Peyer's patch (tissue), 4 donors: ENCODE results near the gene DNM3. TPM values are rescaled to one million over a fixed set of nuclear protein-coding genes. Genes with fewer than 3 reads are reported as not detected.

Source experiments
- DNase-seq, 3 donors: peaks; one replicate each; pipeline ENCODE4 v3.0.0-alpha.2; 2017 to 2019
- H3K27ac ChIP-seq, 4 donors: fragments of 200-600 bp; sonication (generic); one replicate each; pipeline ENCODE4 v1.5.1; 2016 to 2019
- H3K27me3 ChIP-seq, 2 donors: fragments of 200-600 bp; sonication (generic); one replicate each; pipeline ENCODE4 v1.5.1; 2019
- H3K36me3 ChIP-seq, 3 donors: fragments of 200-600 bp; sonication (generic); one replicate each; pipeline ENCODE4 v1.5.1; 2016 to 2019
- H3K4me1 ChIP-seq, 4 donors: fragments of 200-600 bp; sonication (generic); one replicate each; pipeline ENCODE4 v1.5.1; 2016 to 2019
- H3K4me3 ChIP-seq, 4 donors: fragments of 200-600 bp; sonication (generic); 1 replicate in 3 of 4; 2 replicates in 1 of 4; pipeline ENCODE4 v1.5.1; 2016 to 2019; ENCODE audit warnings: mild to moderate bottlenecking in 1 of 4
- H3K9me3 ChIP-seq, 4 donors: fragments of 200-600 bp; sonication (generic); one replicate each; pipeline ENCODE4 v1.5.1; 2016 to 2019; ENCODE audit warnings: mild to moderate bottlenecking in 1 of 4
- CTCF ChIP-seq, 6 experiments: fragments of 450-650 bp in 4 of 6; fragments of 200-600 bp in 2 of 6; sonication (generic) in 1 of 6; IDR thresholded peaks; one replicate each; pipeline ENCODE4 v1.5.1; 2017 to 2019; ENCODE audit warnings: antibody characterized with exemption in 6 of 6, mild to moderate bottlenecking in 3 of 6, moderate library complexity in 1 of 6
- POLR2A ChIP-seq, 2 donors: fragments of 450-650 bp; IDR thresholded peaks; one replicate each; pipeline ENCODE4 v1.5.1; 2017; ENCODE audit warnings: antibody characterized with exemption in 2 of 2, mild to moderate bottlenecking in 2 of 2, moderate library complexity in 2 of 2
- total RNA-seq, 4 donors: library from RNA; depleted of rRNA; stranded (reverse); fragments of >200 nt; gene quantifications; one replicate each; pipeline ENCODE4 v1.1.0, GENCODE V29; 2016

DNM3 gene
- total RNA-seq, 4 donors from 2014 or later: 1.4 to 11.6 (median 2.0) TPM

GRCh38 chr1:171817511-171818265 is 23.6 kb upstream of the DNM3 start:
- TF ChIP-seq POLR2A (IDR thresholded peaks at IDR 0.05): no peak
- no peak overlapping the region for H3K4me3 ChIP-seq
- no peaks in the 10 kb centered on the region for H3K9me3 ChIP-seq

GRCh38 chr1:171819946-171820345 is 21.4 kb upstream of the DNM3 start:
- Histone ChIP-seq H3K27me3 (no peaks in the 10 kb centered on the region), H3K27ac (no peak overlapping the region), H3K4me3 (no peak overlapping the region), H3K4me1 (peaks cover 0 to 5% (median 0%) of the 10 kb centered on the region in 4 donors), H3K36me3 (no peaks in the 10 kb centered on the region), H3K9me3 (no peaks in the 10 kb centered on the region)
- TF ChIP-seq CTCF (IDR thresholded peaks at IDR 0.05) (no peak), POLR2A (IDR thresholded peaks at IDR 0.05) (no peak)
- DNase-seq: no peak

More at GRCh38 chr1:171817511-171818265, 23.6 kb upstream of the DNM3 start:
- no peaks in the 10 kb centered on the region for H3K27me3 ChIP-seq
- H3K36me3 ChIP-seq: no peaks in the 10 kb centered on the region
- peaks cover 0 to 5% (median 0%) of the 10 kb centered on the region in 4 donors for H3K4me1 ChIP-seq
- no peak overlapping the region for H3K27ac ChIP-seq
- no peak for DNase-seq

- no peaks in the 10 kb centered on the region for H3K36me3 ChIP-seq
- H3K4me3 ChIP-seq: no peak overlapping the region
- DNase-seq: no peak
- TF ChIP-seq CTCF (IDR thresholded peaks at IDR 0.05) (no peak), POLR2A (IDR thresholded peaks at IDR 0.05) (no peak)
- H3K4me1 ChIP-seq: no peaks in the 10 kb centered on the region
- peaks cover 0 to 8% (median 4%) of the 10 kb centered on the region in 4 donors for H3K9me3 ChIP-seq
- no peaks in the 10 kb centered on the region for H3K27me3 ChIP-seq
- H3K27ac ChIP-seq: no peak overlapping the region
Measured at GRCh38 chr1:171826973-171827372, 14.3 kb upstream of the DNM3 start.

GRCh38 chr1:171828794-171829193 is 12.5 kb upstream of the DNM3 start:
- Histone ChIP-seq H3K27me3 (no peaks in the 10 kb centered on the region), H3K36me3 (no peaks in the 10 kb centered on the region), H3K4me3 (no peak overlapping the region), H3K9me3 (peaks cover 0 to 8% (median 4%) of the 10 kb centered on the region in 4 donors), H3K4me1 (no peaks in the 10 kb centered on the region), H3K27ac (no peak overlapping the region)
- no peak for TF ChIP-seq POLR2A (IDR thresholded peaks at IDR 0.05)
- no peak for TF ChIP-seq CTCF (IDR thresholded peaks at IDR 0.05)
- no peak for DNase-seq

GRCh38 chr1:171833091-171833825 is 8.0 kb upstream of the DNM3 start:
- no peak overlapping the region for H3K4me3 ChIP-seq
- no peaks in the 10 kb centered on the region for H3K36me3 ChIP-seq
- DNase-seq: no peak
- no peaks in the 10 kb centered on the region for H3K4me1 ChIP-seq
- no peaks in the 10 kb centered on the region for H3K27me3 ChIP-seq
- no peak overlapping the region for H3K27ac ChIP-seq
- TF ChIP-seq CTCF (IDR thresholded peaks at IDR 0.05) (no peak), POLR2A (IDR thresholded peaks at IDR 0.05) (no peak)
- no peaks in the 10 kb centered on the region for H3K9me3 ChIP-seq

GRCh38 chr1:171834821-171835220 is 6.5 kb upstream of the DNM3 start:
- H3K4me3 ChIP-seq: no peak overlapping the region
- DNase-seq: no peak
- H3K36me3 ChIP-seq: no peaks in the 10 kb centered on the region
- no peaks in the 10 kb centered on the region for H3K27me3 ChIP-seq
- no peak overlapping the region for H3K27ac ChIP-seq
- TF ChIP-seq CTCF (IDR thresholded peaks at IDR 0.05) (no peak), POLR2A (IDR thresholded peaks at IDR 0.05) (no peak)
- H3K9me3 ChIP-seq: no peaks in the 10 kb centered on the region
- H3K4me1 ChIP-seq: no peaks in the 10 kb centered on the region
